Smooth muscle cell (in vitro differentiated cells): ENCODE measurements around the gene RFWD3. TPM values are rescaled to one million over a fixed set of nuclear protein-coding genes. Genes with fewer than 3 reads are reported as not detected.

ENCODE experiments used
- DNase-seq: peaks from one replicate; lab custom pipeline; 2025; ENCODE audit not compliant: unreplicated experiment; lab: John Stamatoyannopoulos, UW
- H2AFZ ChIP-seq: fragments of 200-600 bp; sonication (generic); 2 replicates; pipeline ENCODE4 v1.6.0; 2016; ENCODE audit warnings: antibody characterized with exemption, low read depth, mild to moderate bottlenecking
- H3F3A ChIP-seq: fragments of 200-600 bp; sonication (generic); 2 replicates; pipeline ENCODE4 v1.6.0; 2017; ENCODE audit warnings: antibody characterized with exemption, low read depth
- H3K27ac ChIP-seq: fragments of 200-600 bp; sonication (generic); 2 replicates; pipeline ENCODE4 v1.5.1; 2016; ENCODE audit warnings: low read depth, mild to moderate bottlenecking
- H3K27me3 ChIP-seq: fragments of 200-600 bp; sonication (generic); 2 replicates; pipeline ENCODE4 v1.6.1; 2016; ENCODE audit warnings: low read depth, mild to moderate bottlenecking
- H3K36me3 ChIP-seq: fragments of 200-600 bp; sonication (generic); 2 replicates; pipeline ENCODE4 v1.5.1; 2016; ENCODE audit warnings: low read depth
- H3K4me1 ChIP-seq: fragments of 200-600 bp; sonication (generic); 2 replicates; pipeline ENCODE4 v1.5.1; 2016; ENCODE audit warnings: low read depth
- H3K4me2 ChIP-seq: fragments of 200-600 bp; sonication (generic); 2 replicates; pipeline ENCODE4 v1.6.0; 2016; ENCODE audit warnings: mild to moderate bottlenecking
- H3K4me3 ChIP-seq: fragments of 200-600 bp; sonication (generic); 2 replicates; pipeline ENCODE4 v1.5.1; 2016; ENCODE audit warnings: mild to moderate bottlenecking
- H3K79me2 ChIP-seq: fragments of 200-600 bp; sonication (generic); 2 replicates; pipeline ENCODE4 v1.6.0; 2016; ENCODE audit warnings: low read depth, mild to moderate bottlenecking
- H3K9ac ChIP-seq: fragments of 200-600 bp; sonication (generic); 2 replicates; pipeline ENCODE4 v1.6.0; 2016; ENCODE audit warnings: low read depth
- H3K9me3 ChIP-seq: fragments of 200-600 bp; sonication (generic); replicated peaks from 2 replicates; pipeline ENCODE4 v1.5.1; 2016; ENCODE audit warnings: low read depth
- H4K20me1 ChIP-seq: fragments of 200-600 bp; sonication (generic); 2 replicates; pipeline ENCODE4 v1.6.0; 2016; ENCODE audit warnings: low read depth
- WGBS: methylation state at CpG from one replicate; pipeline ENCODE4 v1.1.7; 2016; ENCODE audit warnings: low lambda C conversion rate; 5-methylcytosine and 5-hydroxymethylcytosine counted together
- polyA plus RNA-seq: library from polyadenylated mRNA; unstranded; fragments of >200 nt; fragmentation: Nextera tagmentation; extraction: Ambion mirVana; gene quantifications from 2 replicates; pipeline ENCODE4 v1.2.1, GENCODE V29; 2016
- total RNA-seq: library from RNA; depleted of rRNA; stranded (reverse); fragments of >200 nt; gene quantifications from 2 replicates; pipeline ENCODE4 v1.2.3, GENCODE V29; 2014
- TF ChIP-seq, protein P1 (sequence below): fragments of 200-600 bp; sonication (generic); IDR thresholded peaks from 2 replicates; pipeline ENCODE4 v1.5.1; 2017; ENCODE audit warnings: borderline replicate concordance, mild to moderate bottlenecking, antibody characterized with exemption; ENCODE audit not compliant: insufficient read depth, poor library complexity, severe bottlenecking

Gene RFWD3
- total and polyA plus RNA-seq, 2 experiments from 2014 or later: 8.4 to 13.9 TPM

DNA sequence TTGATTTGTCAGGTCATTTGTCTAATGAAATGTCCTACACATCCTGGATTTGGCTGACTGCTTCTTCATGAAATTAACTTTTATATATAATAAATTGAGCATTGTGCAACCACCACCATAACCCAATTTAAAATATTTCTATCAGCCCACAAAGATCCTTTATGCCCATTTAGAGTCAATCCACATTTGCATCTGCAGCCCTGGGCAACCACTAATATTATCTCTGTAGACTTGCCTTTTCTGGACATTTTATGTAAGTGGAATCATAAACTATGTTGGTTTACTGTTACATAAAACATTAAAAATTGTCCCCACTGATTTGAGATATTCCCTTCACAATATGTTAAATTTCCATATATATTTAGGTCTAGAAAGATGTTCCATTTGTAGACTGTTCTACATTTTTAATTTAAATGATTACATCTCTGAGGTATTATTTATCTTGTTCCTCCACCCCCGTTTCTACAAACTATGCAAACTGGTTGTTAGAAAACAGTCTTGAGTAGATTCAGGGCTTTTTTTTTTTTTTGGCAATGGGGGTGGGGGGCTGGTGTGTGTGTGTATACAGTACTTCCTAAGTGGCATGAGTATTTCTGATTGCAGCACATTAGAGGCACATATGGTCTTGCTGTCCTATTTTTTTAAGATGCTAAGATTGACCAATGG lies 16.7 kb downstream of the RFWD3 start:
- peaks cover 7% of the 10 kb centered on the region for H3F3A ChIP-seq
- H3K79me2 ChIP-seq: peaks cover 15% of the 10 kb centered on the region
- H3K36me3 ChIP-seq: peaks cover 13% of the 10 kb centered on the region
- peaks cover 11% of the 10 kb centered on the region for H3K4me1 ChIP-seq
- H3K4me3 ChIP-seq: no peak overlapping the region
- H2AFZ ChIP-seq: no peak overlapping the region
- H3K27me3 ChIP-seq: no peaks in the 10 kb centered on the region
- TF ChIP-seq, protein P1, sequence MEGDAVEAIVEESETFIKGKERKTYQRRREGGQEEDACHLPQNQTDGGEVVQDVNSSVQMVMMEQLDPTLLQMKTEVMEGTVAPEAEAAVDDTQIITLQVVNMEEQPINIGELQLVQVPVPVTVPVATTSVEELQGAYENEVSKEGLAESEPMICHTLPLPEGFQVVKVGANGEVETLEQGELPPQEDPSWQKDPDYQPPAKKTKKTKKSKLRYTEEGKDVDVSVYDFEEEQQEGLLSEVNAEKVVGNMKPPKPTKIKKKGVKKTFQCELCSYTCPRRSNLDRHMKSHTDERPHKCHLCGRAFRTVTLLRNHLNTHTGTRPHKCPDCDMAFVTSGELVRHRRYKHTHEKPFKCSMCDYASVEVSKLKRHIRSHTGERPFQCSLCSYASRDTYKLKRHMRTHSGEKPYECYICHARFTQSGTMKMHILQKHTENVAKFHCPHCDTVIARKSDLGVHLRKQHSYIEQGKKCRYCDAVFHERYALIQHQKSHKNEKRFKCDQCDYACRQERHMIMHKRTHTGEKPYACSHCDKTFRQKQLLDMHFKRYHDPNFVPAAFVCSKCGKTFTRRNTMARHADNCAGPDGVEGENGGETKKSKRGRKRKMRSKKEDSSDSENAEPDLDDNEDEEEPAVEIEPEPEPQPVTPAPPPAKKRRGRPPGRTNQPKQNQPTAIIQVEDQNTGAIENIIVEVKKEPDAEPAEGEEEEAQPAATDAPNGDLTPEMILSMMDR: no peak
- peaks cover 46% of the 10 kb centered on the region for H4K20me1 ChIP-seq
- H3K27ac ChIP-seq: no peak overlapping the region
- H3K9me3 ChIP-seq: no peaks in the 10 kb centered on the region
- no peak overlapping the region for H3K4me2 ChIP-seq
- DNase-seq: no peak
- no peak overlapping the region for H3K9ac ChIP-seq
- 90% methylated on average over 1 of the region's 1 CpG for WGBS

DNA sequence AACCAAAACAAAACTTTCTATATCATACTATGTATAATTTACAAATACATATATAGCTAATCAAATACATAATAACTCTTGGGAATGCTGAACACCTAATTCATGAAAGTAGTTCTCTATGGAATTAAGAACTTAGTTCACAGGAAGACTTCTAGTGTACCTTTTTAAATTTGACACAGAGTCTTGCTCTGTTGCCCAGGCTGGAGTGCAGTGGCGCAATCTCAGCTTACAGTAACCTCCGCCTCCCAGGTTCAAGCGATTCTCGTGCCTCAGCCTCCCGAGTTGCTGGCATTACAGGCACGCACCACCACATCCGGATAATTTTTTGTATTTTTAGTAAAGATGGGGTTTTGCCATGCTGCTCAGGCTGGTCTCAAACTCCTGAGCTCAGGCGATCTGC lies 24.7 kb downstream of the RFWD3 start:
- H3F3A ChIP-seq: no peaks in the 10 kb centered on the region
- H3K4me2 ChIP-seq: no peak overlapping the region
- no peaks in the 10 kb centered on the region for H3K27me3 ChIP-seq
- peaks cover 23% of the 10 kb centered on the region for H3K36me3 ChIP-seq
- H3K4me3 ChIP-seq: no peak overlapping the region
- H3K4me1 ChIP-seq: no peaks in the 10 kb centered on the region
- no peak overlapping the region for H3K9ac ChIP-seq
- H4K20me1 ChIP-seq: no peaks in the 10 kb centered on the region
- 99% methylated on average over 8 of the region's 8 CpGs for WGBS
- H3K27ac ChIP-seq: no peak overlapping the region
- H2AFZ ChIP-seq: no peak overlapping the region
- no peak for DNase-seq
- no peaks in the 10 kb centered on the region for H3K9me3 ChIP-seq
- H3K79me2 ChIP-seq: no peaks in the 10 kb centered on the region
- TF ChIP-seq, protein P1: no peak

DNA sequence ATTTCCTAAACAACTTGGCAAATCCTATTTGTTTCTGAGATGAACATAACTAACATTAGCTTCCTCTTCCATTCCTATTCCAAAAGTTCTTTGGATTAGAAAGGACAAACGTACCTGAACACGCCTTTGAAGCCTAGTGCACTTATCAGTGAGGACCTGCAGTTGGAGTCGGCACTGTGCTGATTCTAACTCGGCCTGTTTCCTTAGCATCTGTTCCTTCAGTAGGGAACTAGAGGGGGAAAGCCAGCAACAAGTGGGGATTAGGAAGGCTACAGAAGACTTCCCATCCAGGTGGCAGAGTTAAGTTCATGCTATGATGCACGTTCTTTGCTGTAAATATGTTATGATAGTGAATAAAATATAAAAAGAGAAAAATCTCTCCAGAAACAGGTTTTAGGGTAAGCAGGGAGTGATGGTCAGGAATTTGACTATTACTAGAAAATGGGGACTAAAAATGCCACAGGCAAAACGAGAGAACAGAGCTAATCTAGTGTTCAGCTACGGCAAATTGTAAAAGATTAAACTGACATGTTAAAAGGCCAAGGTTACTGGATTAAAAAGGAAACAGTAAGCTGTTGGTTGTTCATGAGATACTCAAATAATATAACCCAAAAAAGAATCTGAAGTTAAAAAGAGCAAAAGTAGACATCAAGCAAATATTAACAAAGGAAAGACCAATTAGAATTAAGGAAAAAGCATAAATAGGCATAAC lies 28.8 kb downstream of the RFWD3 start:
- no peaks in the 10 kb centered on the region for H3K79me2 ChIP-seq
- DNase-seq: no peak
- H3K4me1 ChIP-seq: no peaks in the 10 kb centered on the region
- 96% methylated on average over 7 of the region's 7 CpGs for WGBS
- no peaks in the 10 kb centered on the region for H3K9me3 ChIP-seq
- H3K36me3 ChIP-seq: peaks cover 23% of the 10 kb centered on the region
- H3K4me2 ChIP-seq: no peak overlapping the region
- H3K27me3 ChIP-seq: no peaks in the 10 kb centered on the region
- TF ChIP-seq, protein P1: no peak
- H3K9ac ChIP-seq: no peak overlapping the region
- no peak overlapping the region for H3K4me3 ChIP-seq
- no peaks in the 10 kb centered on the region for H3F3A ChIP-seq
- no peak overlapping the region for H3K27ac ChIP-seq
- H4K20me1 ChIP-seq: no peaks in the 10 kb centered on the region
- H2AFZ ChIP-seq: no peak overlapping the region
